GM18505 (cell line): ENCODE results near the gene MAN1A1.

Source experiments
- ATAC-seq: cut with Tn5 transposase; IDR thresholded peaks from one replicate; pipeline ENCODE4 v1.9.1; 2021; ENCODE audit not compliant: unreplicated experiment
- POLR2A ChIP-seq: IDR thresholded peaks from 4 replicates; pipeline ENCODE4 v1.6.1; 2011; ENCODE audit warnings: borderline replicate concordance; ENCODE audit not compliant: insufficient read depth, insufficient read length; ENCODE audit errors: extremely low read depth

MAN1A1 gene

DNA sequence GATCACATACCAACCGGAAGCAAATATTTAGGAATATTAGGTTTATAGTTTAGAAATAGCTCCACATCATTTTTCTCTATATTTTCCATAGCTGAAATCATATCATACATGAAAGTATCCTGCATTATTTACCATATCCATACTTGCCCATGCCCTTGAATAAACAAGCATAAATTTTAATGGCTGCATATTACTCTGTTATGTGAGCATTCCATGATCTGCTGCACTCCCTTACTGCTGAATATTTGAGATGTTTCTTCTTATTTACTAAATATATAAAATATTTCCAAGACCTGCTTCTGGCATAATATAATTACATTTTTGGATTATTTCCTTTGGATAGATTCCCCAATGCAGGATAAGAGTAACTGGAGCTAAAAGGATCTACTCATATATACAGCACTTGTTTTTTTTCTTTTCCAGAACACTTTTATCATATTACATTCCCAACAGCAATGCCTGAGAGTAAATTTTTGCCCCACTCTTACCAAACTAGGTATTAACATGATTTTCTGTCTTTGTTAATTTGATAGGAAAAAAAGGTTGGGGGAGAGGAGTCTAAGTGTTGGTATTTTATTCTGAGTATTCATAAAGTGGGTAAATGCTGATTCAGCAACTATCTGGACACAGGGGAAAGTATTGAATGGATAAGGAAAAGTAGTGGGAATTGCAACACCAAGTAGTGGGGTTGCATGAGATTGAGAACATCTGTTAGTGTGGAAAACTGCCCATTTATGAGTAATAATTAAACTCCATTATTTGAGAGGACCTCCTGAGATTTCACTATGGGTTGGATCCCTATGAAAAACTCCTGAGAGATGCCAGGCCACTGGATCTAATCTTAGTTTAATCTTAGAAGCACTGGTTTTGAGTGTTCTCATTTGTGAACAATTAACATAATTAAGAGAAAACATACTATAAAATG is 76.0 kb downstream of the MAN1A1 start:
- TF ChIP-seq POLR2A, result no peak
- no peak for ATAC-seq

DNA sequence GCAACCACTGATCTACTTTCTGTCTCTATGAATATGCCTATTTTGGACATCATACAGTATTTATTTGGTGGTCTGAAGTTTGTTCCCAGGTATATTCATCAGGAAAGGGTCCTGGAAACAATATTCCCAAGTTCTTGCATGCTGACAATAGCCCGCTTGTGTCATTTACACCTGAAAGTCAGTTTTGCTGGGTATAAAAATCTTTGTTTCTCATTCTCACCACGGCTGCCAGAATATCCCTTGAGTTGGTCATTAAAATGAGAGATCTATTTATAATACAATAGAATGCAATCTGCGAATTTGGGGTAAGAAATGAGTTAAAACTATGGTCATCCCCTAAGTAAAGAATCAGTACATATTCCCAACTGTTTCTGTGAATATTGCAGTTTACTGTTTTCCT is 79.0 kb downstream of the MAN1A1 start:
- no peak for ATAC-seq
- TF ChIP-seq POLR2A, result no peak

DNA sequence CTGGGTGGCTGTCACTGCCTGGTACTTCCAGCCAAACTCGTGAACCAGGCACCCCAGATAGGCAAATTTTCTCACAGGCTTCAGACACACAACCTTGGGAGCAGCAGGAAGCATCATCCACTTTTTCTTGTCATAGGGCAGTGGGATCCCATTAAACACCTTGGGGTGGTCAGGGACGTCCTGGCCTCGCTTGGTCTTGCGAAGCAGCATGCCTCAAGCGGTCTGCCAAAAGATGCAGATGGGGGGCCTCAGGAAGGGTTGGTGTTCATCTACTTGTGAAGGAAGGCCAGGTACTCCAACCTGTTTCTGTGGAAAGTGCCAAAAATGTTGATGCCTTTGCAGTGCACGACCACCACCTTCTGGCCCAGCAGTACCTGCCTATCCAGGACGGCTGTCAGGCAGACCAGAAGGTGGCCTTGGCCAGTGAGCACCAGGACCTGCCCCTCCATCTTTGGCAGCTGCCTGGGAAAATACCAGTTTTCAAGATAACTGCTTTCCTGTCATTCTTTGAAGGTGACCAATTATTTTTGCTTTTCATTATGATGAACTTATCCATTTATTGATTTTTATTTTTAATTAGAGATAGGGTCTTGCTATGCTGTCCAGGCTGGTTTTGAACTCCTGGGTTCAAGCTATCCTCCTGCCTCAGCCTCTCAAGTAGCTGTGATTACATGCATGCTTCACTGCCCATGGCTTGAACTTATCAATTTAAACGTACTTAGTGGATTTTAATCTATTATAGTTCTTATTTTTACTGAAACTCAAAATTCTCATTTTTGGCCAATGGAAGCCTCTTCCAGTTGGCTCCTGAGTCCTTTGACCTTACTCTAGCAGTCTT is 80.1 kb downstream of the MAN1A1 start:
- no peak for TF ChIP-seq POLR2A
- ATAC-seq, result no peak

DNA sequence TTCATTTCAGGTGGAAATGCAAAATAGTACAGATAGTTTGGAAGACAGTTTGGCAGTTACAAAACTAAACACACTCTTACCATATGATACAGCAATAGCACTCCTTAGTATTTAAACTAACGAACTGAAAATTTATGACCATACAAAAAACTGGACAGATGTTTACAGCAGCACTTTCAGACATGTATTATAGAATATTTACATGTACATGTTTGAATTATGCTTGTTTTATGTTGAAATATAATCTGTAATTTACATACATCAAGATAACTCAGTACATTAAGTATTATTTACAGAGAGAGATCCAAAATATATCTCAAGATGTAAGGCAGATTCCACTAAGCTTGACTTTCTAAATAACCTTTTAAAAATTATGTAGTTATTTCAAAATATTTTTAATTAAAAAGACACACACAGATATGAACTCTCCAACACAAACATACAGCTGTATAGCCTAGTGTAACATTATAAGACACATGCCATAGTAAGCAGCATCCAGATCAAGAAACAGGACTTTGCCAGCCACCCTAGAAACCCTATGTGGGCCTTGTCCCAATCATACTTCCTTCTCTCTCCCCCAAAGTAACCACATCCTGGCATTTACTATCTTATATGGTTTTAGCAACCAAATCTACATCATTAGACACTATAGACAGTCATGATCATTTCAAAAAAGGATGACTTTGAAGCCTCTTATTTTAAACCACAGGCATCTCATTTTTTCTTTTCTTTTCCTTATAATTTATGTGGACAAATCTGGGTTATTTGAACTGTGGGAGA is 82.2 kb downstream of the MAN1A1 start:
- TF ChIP-seq POLR2A, result no peak
- no peak for ATAC-seq

DNA sequence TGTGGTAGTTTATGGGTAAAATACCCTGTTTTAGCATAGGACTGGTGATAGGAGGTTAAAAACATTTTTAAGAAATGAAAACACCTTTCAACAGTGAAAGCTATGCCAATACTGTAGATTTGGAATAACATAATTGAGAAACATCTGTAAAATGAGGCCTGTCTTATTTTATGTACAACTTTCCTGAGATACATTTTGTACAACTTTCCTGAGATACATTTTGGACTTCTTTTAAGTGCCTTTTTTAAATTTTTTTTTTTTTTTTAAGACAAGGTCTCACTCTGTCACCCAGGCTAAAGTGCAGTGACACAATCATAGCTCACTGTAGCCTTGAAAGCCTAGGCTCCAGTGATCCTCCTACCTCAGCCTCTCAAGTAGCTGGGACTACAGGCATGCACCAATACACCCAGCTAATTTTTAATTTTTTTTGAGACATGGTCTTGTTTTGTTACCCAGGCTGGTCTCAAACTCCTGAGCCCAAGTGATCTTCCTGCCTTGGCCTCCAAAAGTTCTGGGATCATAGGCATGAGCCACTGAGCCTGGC is 84.6 kb downstream of the MAN1A1 start:
- ATAC-seq, result no peak
- no peak for TF ChIP-seq POLR2A

DNA sequence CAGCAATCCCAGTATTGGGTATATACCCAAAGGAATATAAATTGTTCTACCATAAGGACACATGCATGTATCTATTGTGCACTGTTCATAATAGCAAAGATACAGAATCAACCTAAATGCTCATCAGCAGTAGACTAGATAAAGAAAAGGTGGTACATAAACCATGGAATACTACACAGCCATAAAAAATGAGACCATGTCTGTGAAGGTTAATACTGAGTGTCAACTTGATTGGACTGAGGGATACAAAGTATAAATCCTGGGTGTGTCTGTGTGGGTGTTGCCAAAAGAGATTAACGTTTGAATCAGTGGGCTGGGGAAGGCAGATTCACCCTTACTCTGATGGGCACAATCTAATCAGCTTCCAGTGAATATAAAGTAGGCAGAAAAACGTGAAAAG is 86.9 kb downstream of the MAN1A1 start:
- TF ChIP-seq POLR2A, result no peak
- ATAC-seq, result no peak

DNA sequence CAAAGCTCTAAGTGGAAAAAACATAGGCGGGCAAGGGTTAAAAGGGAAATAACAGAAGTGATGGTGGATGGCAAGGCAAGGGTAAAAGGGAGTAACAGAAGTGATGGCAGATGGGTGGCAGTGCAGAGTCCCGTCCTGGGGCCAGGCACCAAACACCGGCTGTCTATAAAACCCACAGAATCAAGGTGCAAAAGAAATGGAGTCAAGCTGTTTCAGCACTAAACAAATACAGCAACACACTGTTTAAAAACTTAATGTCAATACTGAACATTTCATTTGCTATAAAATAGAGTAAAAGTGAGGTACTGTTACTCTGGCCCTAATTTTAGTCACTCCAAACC is 87.6 kb downstream of the MAN1A1 start:
- TF ChIP-seq POLR2A, result no peak
- no peak for ATAC-seq

DNA sequence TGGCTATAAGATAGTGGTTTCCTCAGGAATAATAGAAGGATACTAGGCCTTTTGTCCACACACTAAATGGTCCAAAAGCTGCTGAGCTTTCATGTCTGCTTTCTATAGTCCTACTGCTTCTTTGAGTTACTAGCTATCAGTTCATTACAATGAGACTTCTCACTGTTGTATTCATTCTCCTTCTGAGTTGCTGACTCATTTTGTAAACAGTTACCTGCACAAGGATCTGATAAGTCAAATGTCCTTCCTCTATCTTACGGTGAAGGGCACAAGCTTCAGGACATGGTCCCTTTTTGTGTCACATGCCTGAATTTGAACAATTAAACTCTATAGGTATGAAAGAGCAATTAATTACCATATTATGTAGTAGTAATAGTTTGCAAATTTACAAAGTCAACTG is 90.5 kb downstream of the MAN1A1 start:
- no peak for TF ChIP-seq POLR2A
- peak; percentile 69 for ATAC-seq

DNA sequence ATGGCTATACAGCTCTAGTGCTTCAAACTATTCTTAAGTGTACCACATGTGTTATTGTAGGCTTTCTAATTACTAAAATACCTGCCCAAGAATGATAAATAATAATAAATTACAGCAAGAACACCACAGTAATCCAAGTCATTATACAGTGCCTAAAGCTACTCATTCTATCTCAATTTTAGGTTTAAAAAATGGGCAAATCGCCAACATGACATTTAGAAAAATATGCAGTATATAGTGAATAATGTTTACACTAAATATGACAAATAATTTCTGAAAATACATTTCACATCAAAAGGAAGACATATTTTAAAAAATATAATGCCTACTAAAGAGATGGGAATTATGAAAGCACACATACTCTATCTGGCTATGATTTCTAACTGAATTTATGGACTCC is 91.8 kb downstream of the MAN1A1 start:
- TF ChIP-seq POLR2A, result no peak
- ATAC-seq, result no peak

DNA sequence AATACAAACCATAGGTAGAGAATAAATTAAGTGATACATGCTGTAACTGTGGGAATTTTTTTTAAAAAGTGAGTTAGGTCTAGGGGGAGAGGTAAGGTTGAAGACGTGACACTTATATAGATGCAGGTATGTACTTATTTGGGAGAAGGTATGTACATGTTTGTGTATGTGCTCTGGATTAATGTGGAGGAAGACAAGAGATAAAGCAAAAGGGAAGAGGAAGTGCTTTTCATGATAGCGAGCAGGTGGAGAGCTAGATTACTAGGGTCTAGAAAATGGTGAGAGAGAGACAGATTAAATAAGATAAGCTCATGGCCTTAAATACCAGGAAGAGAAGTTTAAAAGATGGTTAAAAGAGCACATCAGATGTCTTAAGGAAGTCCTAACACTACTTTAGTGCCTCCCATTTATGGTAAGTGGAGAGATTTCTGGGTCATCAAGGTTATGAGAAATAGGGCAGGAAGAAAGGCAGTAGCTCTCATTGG is 92.5 kb downstream of the MAN1A1 start:
- no peak for ATAC-seq
- TF ChIP-seq POLR2A, result no peak

DNA sequence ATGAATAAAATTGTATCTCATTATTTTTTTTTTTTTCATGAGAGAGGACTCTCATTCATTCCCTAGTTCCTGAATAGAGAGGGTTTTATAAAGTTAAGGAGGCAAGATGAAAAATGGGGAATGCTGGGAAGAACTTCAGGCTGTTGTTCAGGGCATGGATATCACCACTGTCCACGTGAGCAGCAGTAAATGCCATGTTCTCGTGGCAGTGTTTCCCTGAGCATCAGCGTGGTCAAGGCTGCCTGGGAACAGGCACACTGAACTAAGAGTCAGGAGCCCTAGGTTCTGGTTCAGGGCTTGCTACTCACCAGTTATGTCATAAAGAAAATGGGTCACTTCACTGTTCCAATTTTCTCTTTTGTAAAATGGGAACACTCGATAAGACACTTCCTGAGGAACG is 93.2 kb downstream of the MAN1A1 start:
- no peak for ATAC-seq
- TF ChIP-seq POLR2A, result no peak

DNA sequence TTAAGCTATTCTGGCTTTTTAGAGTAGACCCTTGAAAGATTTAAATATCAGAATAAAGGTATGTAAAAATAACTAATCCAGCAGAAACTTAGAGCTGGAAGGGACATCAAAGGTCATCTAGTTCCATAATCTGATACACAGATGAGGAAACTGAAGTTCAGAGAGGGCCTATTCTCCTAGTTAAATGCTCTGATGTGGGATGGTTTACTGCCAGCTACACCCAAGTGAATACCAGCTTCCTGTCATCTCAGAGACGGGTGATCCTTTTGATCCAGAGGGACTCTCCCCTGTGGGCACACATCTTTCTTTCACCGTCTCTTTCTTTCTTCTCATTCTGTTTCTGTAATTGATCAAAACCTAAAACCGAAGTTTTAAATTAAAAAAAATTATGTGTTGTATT is 94.1 kb downstream of the MAN1A1 start:
- no peak for ATAC-seq
- no peak for TF ChIP-seq POLR2A

DNA sequence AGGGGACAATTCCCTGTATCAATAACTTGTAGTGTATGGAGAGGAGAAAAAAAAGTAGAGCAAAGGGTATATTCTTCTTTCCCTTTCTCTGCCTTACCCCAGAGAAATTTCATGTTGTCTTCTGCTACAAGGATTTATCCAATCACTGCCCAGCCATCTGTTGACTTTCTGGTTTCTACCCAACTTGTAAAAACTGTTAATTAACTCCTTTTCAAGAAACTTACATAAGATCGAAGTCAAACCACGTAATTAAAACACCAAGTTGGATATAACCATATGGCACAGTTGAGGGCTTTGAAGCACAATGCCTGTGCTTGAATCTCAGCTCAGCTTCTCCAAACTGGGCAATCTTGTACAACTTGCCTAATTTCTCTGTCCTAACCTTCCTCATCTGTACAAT is 99.5 kb downstream of the MAN1A1 start:
- ATAC-seq, result no peak
- TF ChIP-seq POLR2A, result no peak
